ENCODE results near the gene CSNK1A1L. TPM values are rescaled to one million over a fixed set of nuclear protein-coding genes. Genes with fewer than 3 reads are reported as not detected.

CSNK1A1L gene
- total RNA-seq, 1 donor from 2014 or later: not detected

DNA sequence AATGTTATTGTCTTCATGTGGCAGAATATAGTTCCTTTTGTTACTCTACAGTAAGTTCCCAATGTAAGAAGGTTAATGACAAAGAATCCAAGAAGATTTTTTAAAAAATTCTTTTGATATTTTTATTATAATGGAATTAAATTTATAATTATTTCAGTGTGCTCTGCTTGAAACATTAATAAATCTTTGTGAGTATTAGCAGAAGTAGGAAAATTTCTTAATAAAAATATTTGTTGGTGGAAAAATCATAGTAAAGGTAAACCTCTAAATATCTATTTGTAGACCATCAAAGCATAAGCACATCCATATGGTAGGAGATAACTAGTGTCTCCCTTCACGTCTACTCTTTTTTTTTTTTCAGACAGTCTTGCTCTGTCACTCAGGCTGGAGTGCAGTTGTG lies 4.3 kb downstream of the CSNK1A1L start:
- peaks cover 3% of the 10 kb centered on the region for H3K9me3 Mint-ChIP-seq
- DNase-seq (ENCODE audit: low read depth, low spot score): no peak
- no peak overlapping the region for H3K4me3 Mint-ChIP-seq
- no peaks in the 10 kb centered on the region for H3K27me3 Mint-ChIP-seq (ENCODE audit: low read depth)
- no peak overlapping the region for H3K27ac Mint-ChIP-seq (ENCODE audit: unreplicated experiment)
- H3K36me3 Mint-ChIP-seq (ENCODE audit: low read depth): no peaks in the 10 kb centered on the region
- TF ChIP-seq CTCF (conservative IDR thresholded peaks at IDR 0.05): no peak
- peaks cover 43% of the 10 kb centered on the region for H3K4me1 Mint-ChIP-seq

- TF ChIP-seq CTCF (conservative IDR thresholded peaks at IDR 0.05): no peak
- DNase-seq (ENCODE audit: low read depth, low spot score): no peak
- H3K9me3 Mint-ChIP-seq: peaks cover 3% of the 10 kb centered on the region
- H3K4me1 Mint-ChIP-seq: peaks cover 38% of the 10 kb centered on the region
- H3K27me3 Mint-ChIP-seq (ENCODE audit: low read depth): no peaks in the 10 kb centered on the region
- H3K4me3 Mint-ChIP-seq: no peak overlapping the region
- H3K36me3 Mint-ChIP-seq (ENCODE audit: low read depth): no peaks in the 10 kb centered on the region
- no peak overlapping the region for H3K27ac Mint-ChIP-seq (ENCODE audit: unreplicated experiment)
Measured at GRCh38 chr13:37100731-37101130, 4.7 kb downstream of the CSNK1A1L start.

DNA sequence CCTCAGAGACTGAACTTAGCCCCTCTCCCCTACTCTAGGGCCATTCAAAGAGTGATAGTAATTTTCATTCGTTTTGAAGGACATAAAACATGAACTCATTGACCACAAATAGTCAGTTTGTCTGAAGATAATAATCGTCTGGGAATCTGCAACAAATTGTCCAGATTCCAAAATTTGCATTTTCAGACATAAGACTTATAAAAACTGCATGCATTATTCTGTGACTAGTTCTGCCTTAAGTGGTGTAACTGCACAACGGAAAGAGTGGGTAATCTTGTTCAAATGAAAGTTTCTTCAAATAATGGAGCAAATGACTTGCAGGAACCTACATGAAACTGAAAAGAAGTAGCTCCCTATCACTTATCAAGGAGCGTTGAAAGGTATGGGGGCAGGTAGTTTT lies 8.4 kb downstream of the CSNK1A1L start:
- TF ChIP-seq CTCF (conservative IDR thresholded peaks at IDR 0.05): no peak
- Mint-ChIP-seq H3K27ac (ENCODE audit: unreplicated experiment) (no peak overlapping the region), H3K36me3 (ENCODE audit: low read depth) (no peaks in the 10 kb centered on the region), H3K27me3 (ENCODE audit: low read depth) (no peaks in the 10 kb centered on the region), H3K4me1 (peaks cover 16% of the 10 kb centered on the region), H3K4me3 (no peak overlapping the region), H3K9me3 (no peaks in the 10 kb centered on the region)
- no peak for DNase-seq (ENCODE audit: low read depth, low spot score)

DNA sequence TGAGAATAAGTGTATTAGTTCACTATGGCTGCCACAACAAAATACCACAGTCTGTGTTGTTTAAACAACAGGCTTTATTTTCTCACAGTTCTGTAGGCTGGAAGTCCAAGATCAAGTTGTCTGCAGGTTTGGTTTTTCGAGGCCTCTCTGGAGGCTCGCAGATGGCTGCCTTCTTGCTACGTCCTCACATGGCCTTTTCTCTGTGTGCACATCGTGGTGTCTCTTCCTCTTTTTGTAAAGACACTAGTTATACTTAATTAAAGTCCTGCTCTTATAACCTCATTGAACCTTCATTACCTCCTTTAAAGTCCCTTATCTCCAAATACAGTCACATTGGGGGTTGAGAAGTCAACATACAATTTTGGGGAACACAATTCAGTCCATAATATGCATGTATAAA lies 10.6 kb downstream of the CSNK1A1L start:
- H3K27ac Mint-ChIP-seq (ENCODE audit: unreplicated experiment): no peak overlapping the region
- peaks cover 5% of the 10 kb centered on the region for H3K4me1 Mint-ChIP-seq
- no peak overlapping the region for H3K4me3 Mint-ChIP-seq
- no peak for TF ChIP-seq CTCF (conservative IDR thresholded peaks at IDR 0.05)
- no peaks in the 10 kb centered on the region for H3K27me3 Mint-ChIP-seq (ENCODE audit: low read depth)
- no peaks in the 10 kb centered on the region for H3K9me3 Mint-ChIP-seq
- DNase-seq (ENCODE audit: low read depth, low spot score): no peak
- no peaks in the 10 kb centered on the region for H3K36me3 Mint-ChIP-seq (ENCODE audit: low read depth)

GRCh38 chr13:37094099-37094498 lies 11.4 kb downstream of the CSNK1A1L start:
- H3K9me3 Mint-ChIP-seq: no peaks in the 10 kb centered on the region
- no peak overlapping the region for H3K27ac Mint-ChIP-seq (ENCODE audit: unreplicated experiment)
- DNase-seq (ENCODE audit: low read depth, low spot score): no peak
- H3K27me3 Mint-ChIP-seq (ENCODE audit: low read depth): no peaks in the 10 kb centered on the region
- no peaks in the 10 kb centered on the region for H3K36me3 Mint-ChIP-seq (ENCODE audit: low read depth)
- peaks cover 5% of the 10 kb centered on the region for H3K4me1 Mint-ChIP-seq
- no peak for TF ChIP-seq CTCF (conservative IDR thresholded peaks at IDR 0.05)
- no peak overlapping the region for H3K4me3 Mint-ChIP-seq

- DNase-seq (ENCODE audit: low read depth, low spot score): no peak
- Mint-ChIP-seq H3K27ac (ENCODE audit: unreplicated experiment) (no peak overlapping the region), H3K27me3 (ENCODE audit: low read depth) (no peaks in the 10 kb centered on the region), H3K4me3 (no peak overlapping the region), H3K4me1 (peaks cover 5% of the 10 kb centered on the region), H3K9me3 (no peaks in the 10 kb centered on the region), H3K36me3 (ENCODE audit: low read depth) (no peaks in the 10 kb centered on the region)
- no peak for TF ChIP-seq CTCF (conservative IDR thresholded peaks at IDR 0.05)
Measured at GRCh38 chr13:37091835-37092234, 13.6 kb downstream of the CSNK1A1L start.

Data from neural crest cell (in vitro differentiated cells).